ENCODE results near the gene AK5. TPM values are rescaled to one million over a fixed set of nuclear protein-coding genes. Genes with fewer than 3 reads are reported as not detected.

AK5 gene
- total RNA-seq, 4 donors from 2014 or later: 0.17 to 1.6 (median 0.56) TPM; not detected in 1

DNA sequence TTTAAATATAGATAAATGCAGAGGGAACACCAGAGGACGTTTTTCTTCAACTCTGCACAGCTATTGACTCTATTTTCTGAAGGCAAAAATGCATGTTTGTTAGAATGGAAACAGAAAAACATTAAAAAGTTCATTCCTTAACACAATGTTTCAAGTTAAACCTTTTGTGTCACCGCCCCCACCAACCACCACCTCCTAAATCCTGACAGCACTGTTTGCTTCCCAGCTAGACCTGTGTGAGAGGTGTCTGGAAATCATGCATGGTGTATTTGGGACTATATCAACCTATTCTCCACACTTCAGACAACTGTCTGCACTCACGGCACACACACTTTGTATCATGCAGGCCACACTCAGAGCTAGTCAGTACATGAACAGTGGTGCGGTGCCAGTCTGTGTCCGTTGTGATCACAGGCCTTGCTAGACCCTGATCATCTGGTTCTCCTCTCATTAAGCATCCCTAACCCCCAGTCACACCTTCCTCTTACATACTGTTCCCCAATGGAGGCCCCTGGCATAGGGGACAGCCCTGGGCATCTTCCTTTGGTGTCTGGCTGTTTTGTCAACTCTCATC lies 276.9 kb downstream of the AK5 start:
- no peak for DNase-seq
- Histone ChIP-seq H3K4me1 (no peaks in the 10 kb centered on the region), H3K36me3 (no peaks in the 10 kb centered on the region), H3K27me3 (no peaks in the 10 kb centered on the region), H3K9me3 (no peaks in the 10 kb centered on the region), H3K27ac (no peak overlapping the region), H3K4me3 (replicated peaks in 1 of 3) (no peak overlapping the region)
- TF ChIP-seq POLR2A (IDR thresholded peaks at IDR 0.05): no peak
- TF ChIP-seq, protein P1, sequence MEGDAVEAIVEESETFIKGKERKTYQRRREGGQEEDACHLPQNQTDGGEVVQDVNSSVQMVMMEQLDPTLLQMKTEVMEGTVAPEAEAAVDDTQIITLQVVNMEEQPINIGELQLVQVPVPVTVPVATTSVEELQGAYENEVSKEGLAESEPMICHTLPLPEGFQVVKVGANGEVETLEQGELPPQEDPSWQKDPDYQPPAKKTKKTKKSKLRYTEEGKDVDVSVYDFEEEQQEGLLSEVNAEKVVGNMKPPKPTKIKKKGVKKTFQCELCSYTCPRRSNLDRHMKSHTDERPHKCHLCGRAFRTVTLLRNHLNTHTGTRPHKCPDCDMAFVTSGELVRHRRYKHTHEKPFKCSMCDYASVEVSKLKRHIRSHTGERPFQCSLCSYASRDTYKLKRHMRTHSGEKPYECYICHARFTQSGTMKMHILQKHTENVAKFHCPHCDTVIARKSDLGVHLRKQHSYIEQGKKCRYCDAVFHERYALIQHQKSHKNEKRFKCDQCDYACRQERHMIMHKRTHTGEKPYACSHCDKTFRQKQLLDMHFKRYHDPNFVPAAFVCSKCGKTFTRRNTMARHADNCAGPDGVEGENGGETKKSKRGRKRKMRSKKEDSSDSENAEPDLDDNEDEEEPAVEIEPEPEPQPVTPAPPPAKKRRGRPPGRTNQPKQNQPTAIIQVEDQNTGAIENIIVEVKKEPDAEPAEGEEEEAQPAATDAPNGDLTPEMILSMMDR (IDR thresholded peaks at IDR 0.05): no peak
- intact Hi-C loops (cut with DNase I): no loop called here
- 93 to 97% methylated on average over 5 of the region's 5 CpGs for WGBS, 2 donors

DNA sequence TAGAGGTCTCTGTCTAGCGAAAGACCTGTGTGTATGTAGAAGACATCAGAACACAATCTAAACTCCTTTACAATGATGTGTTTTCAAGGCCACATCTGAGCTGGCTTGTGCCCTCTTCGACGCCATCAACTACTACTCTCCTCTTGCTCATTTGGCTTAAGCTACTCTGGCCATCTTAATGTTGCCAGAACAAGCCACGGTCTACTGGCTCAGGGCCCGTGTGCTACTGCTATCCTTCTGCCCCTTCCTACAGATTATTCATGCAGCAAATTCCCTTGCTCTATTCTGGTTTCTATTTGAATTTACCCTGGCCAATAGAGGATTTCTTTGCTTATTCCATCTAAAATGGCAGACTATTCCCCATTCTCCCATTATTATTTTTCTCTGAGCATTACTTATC lies 278.9 kb downstream of the AK5 start:
- 83 to 86% methylated on average over 5 of the region's 5 CpGs for WGBS, 2 donors
- Histone ChIP-seq H3K27me3 (no peaks in the 10 kb centered on the region), H3K36me3 (peaks cover 11 to 12% of the 10 kb centered on the region in 2 donors)

DNA sequence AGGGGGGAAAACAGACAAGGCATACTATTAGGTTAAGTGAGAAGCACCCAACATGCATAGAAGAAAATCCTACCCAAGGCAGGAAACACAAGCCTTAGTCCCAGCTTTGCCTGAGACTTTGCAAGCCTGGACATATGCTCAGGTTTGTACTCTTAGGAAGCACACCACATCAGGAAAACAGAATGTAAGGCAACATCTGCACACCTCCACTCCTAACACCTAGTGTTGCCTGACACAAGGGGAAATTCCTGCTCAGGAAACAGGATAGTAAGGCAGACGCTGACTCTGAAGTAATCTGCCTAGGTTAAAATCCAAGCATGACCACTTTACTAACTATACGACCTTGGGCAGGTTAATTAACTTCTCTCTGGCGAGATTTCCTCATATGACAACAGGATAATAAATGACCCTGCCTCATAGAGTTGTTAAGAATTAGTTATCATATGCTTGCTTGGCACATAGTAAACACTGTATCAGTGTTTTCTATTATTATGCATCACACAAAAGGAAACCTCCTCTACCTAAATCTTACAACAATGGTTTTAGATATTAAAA lies 280.9 kb downstream of the AK5 start:
- no peak for DNase-seq
- intact Hi-C loops (cut with DNase I): no loop called here
- 87 to 93% methylated on average over 3 of the region's 3 CpGs for WGBS, 2 donors
- H3K36me3 ChIP-seq: peaks cover 22 to 27% of the 10 kb centered on the region in 2 donors
- no peaks in the 10 kb centered on the region for H3K4me1 ChIP-seq
- H3K27me3 ChIP-seq: no peaks in the 10 kb centered on the region
- no peak for TF ChIP-seq POLR2A (IDR thresholded peaks at IDR 0.05)
- TF ChIP-seq, protein P1 (IDR thresholded peaks at IDR 0.05): no peak
- no peak overlapping the region for H3K4me3 ChIP-seq (replicated peaks in 1 of 3)
- H3K9me3 ChIP-seq: no peaks in the 10 kb centered on the region
- H3K27ac ChIP-seq: no peak overlapping the region

More for the DNA sequence above, 278.9 kb downstream of the AK5 start:
- no peak for DNase-seq
- intact Hi-C loops (cut with DNase I): no loop called here
- Histone ChIP-seq H3K9me3 (no peaks in the 10 kb centered on the region), H3K4me3 (replicated peaks in 1 of 3) (no peak overlapping the region), H3K4me1 (no peaks in the 10 kb centered on the region), H3K27ac (no peak overlapping the region)
- no peak for TF ChIP-seq POLR2A (IDR thresholded peaks at IDR 0.05)
- TF ChIP-seq, protein P1 (IDR thresholded peaks at IDR 0.05): no peak

DNA sequence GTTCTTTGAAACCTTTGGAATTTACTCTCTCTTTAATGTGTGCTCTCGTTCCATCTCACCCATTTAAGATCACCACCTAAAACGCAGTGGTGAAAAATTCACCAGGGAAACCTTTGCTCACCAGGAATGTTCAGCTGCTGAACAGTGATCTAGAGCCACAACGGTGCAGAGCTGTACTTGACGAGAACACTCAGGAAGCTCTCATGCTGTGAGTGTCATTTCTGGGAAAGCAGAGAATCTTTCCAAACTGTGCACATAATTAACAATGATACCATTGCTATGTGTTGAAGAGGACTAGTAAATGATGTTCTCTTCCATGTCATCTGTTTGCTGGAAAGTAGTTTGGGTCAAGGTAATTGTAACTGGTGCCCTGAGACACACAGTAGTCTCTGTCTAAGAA lies 283.5 kb downstream of the AK5 start:
- Histone ChIP-seq H3K4me1 (no peaks in the 10 kb centered on the region), H3K36me3 (peaks cover 24 to 31% of the 10 kb centered on the region in 2 donors), H3K9me3 (no peaks in the 10 kb centered on the region), H3K4me3 (replicated peaks in 1 of 3) (no peak overlapping the region), H3K27ac (no peak overlapping the region), H3K27me3 (no peaks in the 10 kb centered on the region)
- TF ChIP-seq, protein P1 (IDR thresholded peaks at IDR 0.05): no peak
- no peak for TF ChIP-seq POLR2A (IDR thresholded peaks at IDR 0.05)
- intact Hi-C loops (cut with DNase I): no loop called here
- WGBS, 2 donors: 79 to 82% methylated on average over 4 of the region's 4 CpGs
- DNase-seq: no peak

DNA sequence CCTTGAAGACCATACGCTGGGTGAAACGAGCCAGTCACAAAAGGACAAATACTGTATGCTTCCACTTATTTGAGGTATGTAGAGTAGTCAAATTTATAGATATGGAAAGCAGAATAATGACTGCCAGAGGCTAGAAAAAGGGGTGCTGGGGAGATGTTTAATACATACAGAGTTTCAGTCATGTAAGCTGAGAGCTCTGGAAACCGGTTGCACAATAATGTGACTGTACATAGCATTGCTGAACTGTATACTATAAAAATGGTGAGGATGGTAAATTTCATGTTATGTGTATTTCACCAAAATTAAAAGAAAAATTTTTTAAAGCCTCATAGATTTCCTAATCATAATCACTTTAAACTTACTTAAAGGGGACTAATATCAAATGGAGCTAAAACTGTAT lies 289.8 kb downstream of the AK5 start:
- intact Hi-C loops (cut with DNase I): no loop called here
- no peak overlapping the region for H3K27ac ChIP-seq
- H3K9me3 ChIP-seq: no peaks in the 10 kb centered on the region
- DNase-seq: no peak
- H3K27me3 ChIP-seq: no peaks in the 10 kb centered on the region
- WGBS, 2 donors: 94 to 96% methylated on average over 3 of the region's 3 CpGs
- TF ChIP-seq POLR2A (IDR thresholded peaks at IDR 0.05): no peak
- TF ChIP-seq, protein P1 (IDR thresholded peaks at IDR 0.05): no peak
- H3K4me3 ChIP-seq (replicated peaks in 1 of 3): no peak overlapping the region
- peaks cover 26 to 28% of the 10 kb centered on the region in 2 donors for H3K36me3 ChIP-seq
- no peaks in the 10 kb centered on the region for H3K4me1 ChIP-seq
